GM19468 (cell line): ENCODE data around the gene REXO1.
"Not testable (repeated sequence)": the region's sequence is repeated elsewhere in the genome, so short reads cannot be mapped to it uniquely, and the experiment has no call there.

ENCODE experiments used
- ATAC-seq: cut with Tn5 transposase; IDR thresholded peaks from one replicate; pipeline ENCODE4 v1.9.1; 2021; ENCODE audit warnings: mild to moderate bottlenecking, moderate library complexity, moderate number of reproducible peaks; ENCODE audit not compliant: unreplicated experiment; ENCODE audit errors: extremely low read depth

Gene REXO1, protein sequence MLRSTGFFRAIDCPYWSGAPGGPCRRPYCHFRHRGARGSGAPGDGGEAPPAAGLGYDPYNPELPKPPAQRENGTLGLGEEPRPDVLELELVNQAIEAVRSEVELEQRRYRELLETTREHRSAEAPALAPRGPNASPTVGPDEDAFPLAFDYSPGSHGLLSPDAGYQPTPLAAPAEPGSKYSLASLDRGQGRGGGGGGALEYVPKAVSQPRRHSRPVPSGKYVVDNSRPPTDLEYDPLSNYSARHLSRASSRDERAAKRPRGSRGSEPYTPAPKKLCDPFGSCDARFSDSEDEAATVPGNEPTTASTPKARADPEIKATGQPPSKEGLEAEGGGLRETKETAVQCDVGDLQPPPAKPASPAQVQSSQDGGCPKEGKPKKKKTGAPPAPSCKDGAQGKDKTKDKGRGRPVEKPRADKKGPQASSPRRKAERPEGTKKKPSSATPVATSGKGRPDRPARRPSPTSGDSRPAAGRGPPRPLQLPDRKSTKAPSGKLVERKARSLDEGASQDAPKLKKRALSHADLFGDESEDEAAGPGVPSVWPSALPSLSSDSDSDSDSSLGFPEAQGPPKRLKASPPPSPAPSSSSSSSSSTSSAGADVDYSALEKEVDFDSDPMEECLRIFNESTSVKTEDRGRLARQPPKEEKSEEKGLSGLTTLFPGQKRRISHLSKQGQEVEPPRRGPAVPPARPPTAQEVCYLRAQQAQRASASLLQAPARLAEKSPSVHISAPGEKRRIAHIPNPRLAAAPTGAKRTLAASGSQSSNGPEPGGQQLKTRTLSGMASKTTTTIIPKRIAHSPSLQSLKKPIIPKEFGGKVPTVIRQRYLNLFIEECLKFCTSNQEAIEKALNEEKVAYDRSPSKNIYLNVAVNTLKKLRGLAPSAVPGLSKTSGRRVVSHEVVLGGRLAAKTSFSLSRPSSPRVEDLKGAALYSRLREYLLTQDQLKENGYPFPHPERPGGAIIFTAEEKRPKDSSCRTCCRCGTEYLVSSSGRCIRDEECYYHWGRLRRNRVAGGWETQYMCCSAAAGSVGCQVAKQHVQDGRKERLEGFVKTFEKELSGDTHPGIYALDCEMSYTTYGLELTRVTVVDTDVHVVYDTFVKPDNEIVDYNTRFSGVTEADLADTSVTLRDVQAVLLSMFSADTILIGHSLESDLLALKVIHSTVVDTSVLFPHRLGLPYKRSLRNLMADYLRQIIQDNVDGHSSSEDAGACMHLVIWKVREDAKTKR

DNA sequence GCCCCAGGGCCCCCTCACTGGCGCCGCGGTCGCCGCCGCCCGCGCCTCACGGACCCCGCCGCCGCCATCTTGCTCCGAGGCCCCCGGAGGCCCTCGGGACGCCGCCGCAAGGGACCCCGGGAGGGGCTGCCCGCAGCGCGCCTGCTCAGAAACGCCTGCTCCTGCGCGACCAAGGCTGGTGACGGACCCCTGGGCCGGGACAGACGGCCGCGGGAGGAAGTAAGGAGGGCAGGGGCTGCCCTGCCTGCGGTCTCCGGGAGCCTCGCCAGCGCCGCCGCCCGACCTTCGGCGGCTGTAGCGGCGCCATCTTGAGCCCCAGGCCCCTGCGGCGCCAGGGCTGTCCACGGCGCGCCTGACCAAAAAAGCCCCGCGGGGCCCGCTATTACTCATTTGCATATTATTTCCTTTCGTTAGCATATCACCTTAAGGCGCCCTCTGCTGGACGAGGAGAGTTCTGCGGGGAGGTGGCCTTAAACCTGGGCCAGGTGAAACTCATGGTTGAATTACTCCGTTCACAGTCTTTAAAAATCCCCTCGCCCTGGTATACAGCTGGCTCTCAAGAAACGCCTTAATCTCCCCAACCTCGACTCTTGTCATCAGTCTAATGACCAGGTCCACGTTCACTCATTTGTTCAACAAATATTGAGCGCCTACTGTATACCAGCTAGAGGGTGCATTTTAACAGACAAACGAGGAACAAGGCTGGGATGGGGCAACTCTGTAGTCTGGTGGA, at the start of gene REXO1:
TSS of gene REXO1 (minus strand) at position 85 of the 733 bp plus-strand sequence. CDS start 125 bp downstream, outside the sequence.
- peak; percentile 71 for ATAC-seq

DNA sequence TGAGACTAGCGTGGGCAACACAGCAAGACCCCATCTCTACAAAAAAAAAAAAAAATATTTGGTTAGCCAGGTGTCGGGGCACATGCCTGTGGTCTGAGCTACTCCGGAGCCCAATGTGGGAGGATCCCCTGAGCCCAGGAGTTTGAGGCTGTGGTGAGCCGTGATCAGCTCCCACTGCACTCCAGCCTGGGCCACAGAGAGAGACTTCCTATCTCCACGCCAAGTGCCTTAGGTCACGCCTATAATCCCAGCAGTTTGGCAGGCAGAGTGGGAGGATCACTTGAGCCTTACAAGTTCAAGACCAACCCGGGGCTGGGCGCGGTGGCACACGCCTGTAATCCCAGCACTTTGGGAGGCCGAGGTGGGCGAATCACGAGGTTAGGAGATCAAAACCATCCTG, 48.2 kb upstream of the REXO1 start:
- no peak for ATAC-seq

DNA sequence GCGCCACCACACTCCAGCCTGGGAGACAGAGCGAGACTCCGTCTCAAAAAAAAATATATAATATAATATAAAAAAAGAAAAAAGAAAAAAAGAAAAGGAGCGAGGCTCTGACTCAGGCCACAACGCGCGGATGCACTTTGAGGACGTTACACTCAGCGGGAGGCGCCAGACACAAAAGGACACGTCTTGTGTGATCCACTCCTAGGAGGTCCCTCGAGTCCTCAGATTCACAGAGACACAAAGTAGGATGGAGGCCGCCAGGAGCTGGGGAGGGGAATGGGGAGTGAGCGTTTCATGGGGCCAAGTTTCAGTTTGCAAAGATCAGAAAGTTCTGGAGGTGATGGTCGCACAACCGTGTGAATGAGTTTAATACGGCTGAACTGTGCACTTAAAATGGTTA, 45.5 kb upstream of the REXO1 start:
- no peak for ATAC-seq

DNA sequence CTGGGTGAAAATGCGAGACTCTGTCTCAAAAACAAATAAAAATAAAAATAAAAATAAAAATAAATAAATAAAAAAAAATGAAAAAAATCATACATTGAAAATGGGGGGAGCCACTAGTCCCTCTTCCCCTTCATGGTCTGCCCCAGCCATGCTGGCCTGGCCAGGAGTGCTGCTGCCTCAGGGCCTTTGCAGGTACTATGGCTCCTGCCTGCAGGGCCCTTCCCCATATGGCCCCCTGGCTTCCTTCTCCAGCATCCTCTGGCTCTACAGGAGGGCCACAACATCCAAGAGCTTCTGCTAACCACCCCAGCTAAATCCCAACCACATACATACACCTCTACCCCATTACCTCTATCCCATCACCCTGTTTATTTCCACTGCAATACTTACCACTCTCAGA, 41.6 kb upstream of the REXO1 start:
- no peak for ATAC-seq

DNA sequence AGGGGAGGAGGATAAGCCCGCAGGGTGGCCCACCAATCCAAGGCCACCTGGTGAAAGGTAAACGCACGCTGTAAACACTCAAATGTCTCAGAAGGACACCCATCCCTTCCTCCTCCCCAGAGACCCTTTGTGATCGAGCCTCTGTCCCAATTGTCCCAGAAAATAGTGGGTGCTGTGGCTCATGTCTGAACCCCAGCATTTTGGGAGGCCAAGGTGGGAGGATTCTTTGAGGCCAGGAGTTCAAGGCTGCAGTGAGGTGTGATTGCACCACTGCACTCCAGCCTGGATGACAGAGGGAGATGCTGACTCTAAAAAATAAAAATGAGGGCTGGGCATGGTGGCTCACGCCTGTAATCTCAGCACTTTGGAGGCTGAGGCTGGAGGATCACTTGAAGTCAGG, 40.1 kb upstream of the REXO1 start:
- no peak for ATAC-seq

DNA sequence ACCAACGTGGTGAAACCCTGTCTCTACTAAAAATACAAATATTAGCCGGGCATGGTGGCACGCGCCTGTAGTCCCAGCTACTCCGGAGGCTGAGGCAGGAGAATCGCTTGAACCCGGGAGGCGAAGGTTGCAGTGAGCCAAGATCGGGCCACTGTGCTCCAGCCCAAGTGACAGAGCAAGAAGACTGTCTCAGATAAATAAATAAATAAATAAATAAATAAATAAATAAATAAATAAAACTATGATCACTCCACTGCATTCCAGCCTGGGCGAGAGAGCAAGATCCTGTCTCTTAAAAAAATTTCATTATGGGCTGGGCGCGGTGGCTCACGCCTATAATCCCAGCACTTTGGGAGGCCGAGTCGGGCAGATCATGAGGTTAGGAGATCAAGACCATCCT, 38.1 kb upstream of the REXO1 start:
- not testable (repeated sequence) for ATAC-seq

DNA sequence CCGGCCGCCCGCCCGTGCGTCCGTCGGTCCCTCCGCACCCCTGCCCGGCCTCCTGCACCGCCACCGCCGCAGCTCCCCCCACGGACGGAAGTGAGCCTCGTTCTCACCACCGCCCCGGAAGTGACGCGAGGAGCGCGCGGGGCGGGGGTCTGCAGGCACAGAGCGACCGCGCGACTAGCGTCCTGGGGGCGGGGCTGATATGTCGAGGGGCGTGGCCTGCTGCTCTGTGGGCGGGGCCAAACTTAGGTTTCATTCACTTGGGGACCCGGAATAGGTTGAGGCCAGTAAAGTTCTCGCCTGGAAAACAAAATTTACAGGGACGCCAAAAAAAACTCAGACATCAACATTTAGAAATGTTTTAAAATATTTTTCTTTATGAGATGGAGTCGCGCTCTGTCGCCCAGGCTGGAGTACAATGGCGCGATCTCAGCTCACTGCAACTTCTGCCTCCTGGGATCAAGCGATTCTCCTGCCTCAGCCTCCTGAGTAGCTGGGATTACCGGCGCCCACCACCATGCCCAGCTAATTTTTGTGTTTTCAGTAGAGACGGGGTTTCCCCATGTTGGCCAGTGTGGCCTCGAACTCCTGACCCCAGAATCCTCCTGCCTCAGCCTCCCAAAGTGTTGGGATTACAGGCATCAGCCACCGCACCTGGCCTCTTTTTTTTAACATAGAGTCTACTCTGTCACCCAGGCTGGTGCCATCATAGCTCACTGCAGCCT, 37.3 kb upstream of the REXO1 start, which contains the start of gene ABHD17A:
TSS of gene ABHD17A (minus strand) at position 99 of the 722 bp plus-strand sequence. CDS start 3,930 bp downstream, outside the sequence.
- peak; percentile 11 for ATAC-seq

DNA sequence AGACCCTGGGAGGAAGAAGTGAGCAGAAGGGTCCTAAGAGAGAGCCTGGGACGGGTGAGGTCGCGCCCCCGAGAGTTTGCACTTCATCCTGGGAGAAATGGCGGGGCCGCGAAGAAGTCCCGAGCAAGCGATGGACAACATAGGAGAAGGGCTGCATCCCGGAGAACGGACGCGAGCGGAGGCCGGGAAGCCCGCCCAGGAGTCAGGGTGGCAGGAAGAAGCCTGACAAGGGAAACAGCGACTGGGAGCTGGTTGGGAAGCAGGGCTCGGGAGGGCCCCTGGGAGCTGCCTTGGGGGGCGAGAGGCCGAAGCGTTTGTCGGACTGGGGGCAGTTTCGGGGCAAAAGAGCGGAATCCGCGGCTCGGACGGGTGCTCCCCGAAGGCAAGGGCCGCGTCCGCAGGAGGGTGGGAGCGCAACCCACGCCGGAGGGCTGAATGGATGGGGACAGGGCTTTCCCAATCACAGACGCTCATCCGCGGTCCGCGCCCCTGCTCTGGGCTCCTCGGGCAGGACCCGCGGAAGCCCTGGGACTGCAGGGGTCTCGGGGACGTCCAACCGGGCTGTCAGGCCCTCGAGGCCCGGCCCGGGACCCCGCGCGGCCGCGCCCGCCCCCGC, 36.5 kb upstream of the REXO1 start:
- no peak for ATAC-seq

DNA sequence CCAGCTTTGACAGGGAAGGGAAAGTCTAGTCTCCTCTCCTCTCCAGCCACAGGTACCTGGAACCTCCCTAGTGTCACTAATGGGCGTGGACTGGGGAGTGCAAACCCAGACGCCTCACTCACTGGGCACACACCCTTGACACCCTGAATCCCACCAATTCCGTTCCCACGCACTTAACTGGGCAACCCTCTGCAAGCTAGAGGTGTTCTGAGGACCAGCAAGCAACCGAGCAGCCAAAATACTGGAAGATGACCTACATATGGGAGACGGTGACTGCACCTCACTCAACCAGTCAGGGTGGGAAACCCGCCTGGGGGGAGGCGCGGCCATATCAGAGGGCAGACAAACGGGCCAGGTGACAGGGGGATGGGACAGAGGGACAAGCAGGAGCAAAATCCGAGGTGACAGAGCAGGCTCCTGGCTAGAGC, 36.0 kb upstream of the REXO1 start:
- no peak for ATAC-seq

DNA sequence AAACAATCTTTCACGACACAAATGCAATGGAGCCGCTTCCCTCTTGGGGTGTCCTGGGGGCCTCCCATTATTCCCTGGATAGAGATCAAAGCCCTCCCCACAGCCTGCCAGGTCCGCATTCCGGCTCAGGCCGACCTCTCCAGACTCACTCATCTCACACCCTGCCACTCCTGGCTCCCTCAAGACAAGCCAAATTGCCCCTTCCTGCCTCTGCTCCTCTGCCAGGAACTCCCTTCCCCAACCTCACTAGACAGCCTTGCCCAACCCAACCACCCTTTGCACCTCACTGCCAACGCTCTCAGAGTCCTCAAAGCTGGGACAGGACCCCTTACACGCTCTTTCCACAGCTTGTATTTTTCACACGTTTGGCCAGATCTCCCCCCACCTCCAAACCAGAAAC, 35.5 kb upstream of the REXO1 start:
- no peak for ATAC-seq

DNA sequence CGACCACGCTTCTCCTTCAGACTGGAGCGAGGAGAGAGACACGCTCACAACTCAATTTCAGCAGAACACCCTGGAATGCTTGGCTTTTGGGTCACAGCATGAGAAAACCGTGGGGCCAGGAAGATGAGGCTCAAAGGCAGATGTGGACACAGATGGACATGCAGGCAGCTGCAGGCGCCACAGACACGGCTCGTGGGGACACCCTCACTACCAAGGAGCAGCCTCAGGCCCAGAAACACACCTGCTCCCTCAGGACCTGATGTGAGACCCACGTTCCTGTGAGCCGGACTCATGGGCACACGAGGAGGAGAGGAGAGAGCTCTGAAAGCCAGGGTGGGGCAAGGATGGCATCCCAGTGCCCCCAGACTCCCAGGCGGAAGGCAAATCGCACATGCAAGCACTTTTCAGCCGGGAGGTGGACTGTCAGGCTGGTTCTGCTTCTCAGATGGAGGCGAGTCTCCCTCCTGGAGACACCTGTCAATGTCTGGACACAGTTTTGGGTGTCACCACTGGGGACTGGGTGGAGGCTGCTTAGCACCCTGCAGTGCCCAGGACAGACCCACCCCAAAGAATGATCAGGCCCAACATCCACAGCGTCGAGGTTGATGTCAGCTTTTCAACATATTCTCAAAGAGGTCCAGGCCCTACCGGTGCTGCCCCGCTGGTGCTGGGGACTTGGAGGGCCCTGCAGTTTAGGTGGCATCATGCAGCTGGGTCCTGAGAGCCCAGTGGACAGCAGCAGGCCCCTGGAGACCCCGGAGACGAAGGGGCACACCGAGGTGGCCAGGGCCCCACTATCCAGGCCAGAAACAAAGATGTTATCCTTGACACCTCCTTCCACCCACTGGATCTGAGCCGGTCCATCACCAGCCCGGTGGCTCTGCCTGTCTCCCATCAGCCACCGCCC, 34.8 kb upstream of the REXO1 start:
- ATAC-seq, result no peak

DNA sequence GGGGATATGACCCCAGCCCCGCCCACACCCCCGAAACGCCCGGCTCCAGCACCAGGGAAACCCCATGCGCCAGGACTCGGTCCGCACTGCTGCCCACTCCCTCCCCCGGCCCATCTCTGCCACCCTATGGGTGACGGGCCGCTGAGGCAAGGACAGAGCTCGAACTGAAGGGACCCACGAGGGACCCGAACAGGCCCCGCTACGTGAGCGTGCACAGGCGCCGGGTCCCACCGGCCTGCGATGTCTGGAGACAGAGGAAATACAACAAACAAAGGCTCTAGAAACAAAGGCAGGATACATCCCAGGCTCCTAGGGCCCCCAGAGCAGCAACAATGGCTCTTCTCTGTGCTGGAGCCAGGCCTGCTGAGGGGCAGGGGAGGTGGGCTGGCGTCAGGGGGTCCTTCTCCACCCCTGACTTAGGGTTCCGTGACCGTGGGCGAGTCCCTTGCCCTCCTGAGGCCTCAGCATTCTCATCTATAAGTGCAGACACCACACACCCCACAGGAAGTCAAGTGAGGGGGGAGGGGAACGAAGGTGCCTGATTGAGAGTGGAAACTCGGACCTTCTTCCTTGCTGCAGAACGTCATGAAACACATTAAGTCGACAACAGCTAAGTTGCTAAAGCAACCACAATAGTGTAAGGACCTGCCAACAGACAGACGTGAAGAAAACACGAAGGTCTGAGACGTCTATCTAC, 34.0 kb upstream of the REXO1 start:
- ATAC-seq, result no peak

DNA sequence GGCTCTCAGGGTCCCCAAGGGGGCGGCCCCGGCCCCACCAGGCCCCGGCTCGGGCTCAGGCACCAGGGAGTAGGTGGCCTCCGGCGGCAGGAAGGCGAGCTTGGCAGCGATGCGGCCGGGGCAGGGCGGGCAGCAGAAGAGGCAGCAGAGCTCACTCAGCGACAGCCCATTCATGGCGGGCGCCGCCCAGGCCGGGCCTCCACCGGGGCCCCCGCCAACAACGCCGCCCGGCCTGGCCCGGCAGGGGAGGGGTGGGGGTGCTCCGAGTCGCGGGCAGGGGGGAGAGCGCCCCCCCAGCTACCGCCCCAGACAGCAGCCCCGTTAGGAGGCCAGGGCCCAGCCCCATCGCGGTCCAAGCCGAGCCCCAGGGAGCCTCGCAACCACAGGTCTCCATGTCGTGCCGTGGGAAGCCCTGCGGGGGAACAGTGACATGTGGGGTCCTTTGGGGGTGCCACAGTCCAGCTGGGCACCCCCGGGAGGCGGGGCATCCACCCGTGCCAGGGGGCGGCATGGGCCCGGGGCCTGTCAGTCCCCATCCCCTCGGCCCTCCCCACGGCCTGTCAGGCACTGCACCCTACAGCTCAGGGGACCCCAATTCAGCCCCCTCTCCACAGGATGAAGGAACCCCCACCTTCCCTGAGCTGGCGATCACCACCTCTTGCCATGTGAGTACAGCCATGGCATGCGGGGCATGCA, 33.3 kb upstream of the REXO1 start:
- ATAC-seq, result not testable (repeated sequence)

DNA sequence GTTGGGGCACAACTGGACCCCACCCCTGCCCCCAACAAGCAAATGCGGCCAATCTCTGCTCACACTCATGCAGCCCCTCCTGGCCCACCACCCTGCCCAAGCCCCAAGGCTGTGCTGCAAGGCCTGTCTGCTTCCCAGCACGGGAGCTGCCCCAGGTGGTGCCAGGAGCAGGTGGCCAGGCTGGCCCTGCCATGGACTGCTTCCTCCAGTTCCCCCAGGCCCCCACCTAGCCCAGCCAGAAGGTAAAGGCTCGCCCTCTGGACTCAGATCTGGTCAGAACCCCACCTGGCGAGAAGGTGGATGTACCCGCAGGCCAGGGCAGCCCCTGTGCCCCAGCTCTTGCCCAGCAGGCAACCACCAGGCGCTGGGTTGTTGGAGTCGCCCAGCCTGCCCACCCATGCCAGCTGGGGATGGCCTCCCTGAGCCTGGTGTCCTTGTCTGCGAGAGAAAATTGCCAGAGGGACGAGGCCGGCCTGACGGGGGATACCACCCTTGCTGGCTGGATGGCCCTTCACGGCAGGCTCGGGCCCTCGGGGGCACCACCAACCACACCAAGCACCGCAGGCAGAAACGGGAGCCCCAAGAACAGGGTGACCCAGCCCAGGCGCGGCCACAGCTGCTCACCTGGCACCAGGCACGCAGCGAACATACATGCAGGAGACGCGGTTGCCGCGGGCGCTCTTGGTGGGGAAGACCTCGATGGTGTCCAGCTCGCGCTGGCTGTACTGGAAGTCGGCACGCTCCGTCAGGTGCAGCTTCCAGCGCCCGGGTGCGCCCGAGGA, 32.5 kb upstream of the REXO1 start:
- no peak for ATAC-seq

DNA sequence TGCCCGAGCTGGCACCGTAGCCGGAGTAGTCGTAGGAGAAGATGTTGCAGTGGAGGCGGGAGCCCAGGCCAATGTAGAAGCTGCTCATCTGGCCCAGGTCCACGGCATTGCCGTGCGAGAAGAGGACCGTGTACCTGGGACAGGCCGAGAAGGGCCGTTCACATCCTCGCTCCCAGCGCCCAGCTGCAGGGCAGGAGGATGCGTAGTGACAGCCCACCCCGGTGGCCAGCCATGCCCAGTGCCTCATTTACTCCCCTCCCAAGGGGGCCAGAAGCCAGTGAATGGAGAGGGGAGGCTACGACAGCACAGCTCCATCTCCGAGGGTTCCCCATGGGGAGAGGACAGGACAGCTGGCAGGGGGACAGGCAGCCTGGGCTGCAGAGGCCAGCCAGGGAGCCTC, 31.7 kb upstream of the REXO1 start:
- ATAC-seq, result not testable (repeated sequence)

DNA sequence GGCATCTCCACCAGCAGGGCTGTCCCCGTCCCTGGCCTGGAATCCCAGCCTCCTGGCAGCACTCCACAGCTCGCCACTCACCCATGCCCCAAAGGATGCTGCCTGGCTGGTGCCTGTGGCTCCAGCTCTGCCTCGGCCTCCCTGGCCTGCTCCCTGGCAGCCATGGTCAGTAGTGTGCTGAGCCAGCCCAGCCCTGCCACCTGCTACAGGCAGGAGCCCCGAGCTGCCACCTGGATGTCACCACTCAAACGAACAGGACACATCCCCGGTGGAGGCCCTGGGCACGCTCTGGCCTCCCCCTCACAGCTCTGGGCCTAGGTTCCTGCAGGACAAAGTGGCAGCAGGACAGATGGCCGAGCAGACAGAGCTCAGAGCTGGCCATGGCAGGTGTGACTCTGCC, 30.3 kb upstream of the REXO1 start:
- ATAC-seq, result not testable (repeated sequence)
